Neural cell (in vitro differentiated cells): Measurements from ENCODE around the gene SMAD2. TPM values are rescaled to one million over a fixed set of nuclear protein-coding genes. Genes with fewer than 3 reads are reported as not detected.

Experiments used
- H2AFZ ChIP-seq: fragments of 200-600, 300-800 bp; sonication (generic), shearing (Covaris generic); 2 replicates; pipeline ENCODE4 v1.6.0; 2014; ENCODE audit warnings: low read depth, mild to moderate bottlenecking, antibody characterized with exemption, low read length, moderate library complexity
- H3F3A ChIP-seq: fragments of 200-600 bp; shearing (Covaris generic); 2 replicates; pipeline ENCODE4 v1.6.1; 2016; ENCODE audit warnings: mild to moderate bottlenecking, moderate library complexity, mixed read lengths, antibody characterized with exemption, low read length; ENCODE audit not compliant: insufficient read depth, poor library complexity, severe bottlenecking
- H3K27ac ChIP-seq: fragments of 200-600, 300-800 bp; sonication (generic), shearing (Covaris generic); 2 replicates; pipeline ENCODE4 v1.5.1; 2014; ENCODE audit warnings: mild to moderate bottlenecking, low read length, moderate library complexity
- H3K27me3 ChIP-seq: fragments of 300-800, 200-600 bp; sonication (generic), shearing (Covaris generic); 2 replicates; pipeline ENCODE4 v1.6.0; 2014; ENCODE audit warnings: mild to moderate bottlenecking, low read depth, low read length, moderate library complexity; ENCODE audit not compliant: insufficient read depth
- H3K36me3 ChIP-seq: fragments of 300-800, 200-600 bp; sonication (generic), shearing (Covaris generic); 2 replicates; pipeline ENCODE4 v1.5.1; 2014; ENCODE audit warnings: mild to moderate bottlenecking, antibody characterized with exemption, low read length, moderate library complexity; ENCODE audit not compliant: insufficient read depth
- H3K4me2 ChIP-seq: fragments of 300-800, 200-600 bp; sonication (generic), shearing (Covaris generic); 2 replicates; pipeline ENCODE4 v1.6.0; 2014; ENCODE audit warnings: mild to moderate bottlenecking, low read length
- H3K4me3 ChIP-seq: fragments of 300-800, 200-600 bp; sonication (generic), shearing (Covaris generic); 2 replicates; pipeline ENCODE4 v1.5.1; 2014; ENCODE audit warnings: mild to moderate bottlenecking, low read length, moderate library complexity
- H3K79me2 ChIP-seq: fragments of 200-600 bp; shearing (Covaris generic); replicated peaks from 2 replicates; pipeline ENCODE4 v1.6.0; 2014; ENCODE audit warnings: mild to moderate bottlenecking, low read length, moderate library complexity; ENCODE audit not compliant: insufficient read depth
- H3K9ac ChIP-seq: fragments of 300-800, 200-600 bp; sonication (generic), shearing (Covaris generic); 2 replicates; pipeline ENCODE4 v1.6.1; 2016; ENCODE audit warnings: mild to moderate bottlenecking, low read length, mixed read lengths
- H3K9me2 ChIP-seq: fragments of 200-600 bp; shearing (Covaris generic); 2 replicates; pipeline ENCODE4 v1.6.1; 2016; ENCODE audit warnings: mild to moderate bottlenecking, low read length, mixed read lengths; ENCODE audit not compliant: insufficient read depth
- H3K9me3 ChIP-seq: fragments of 200-600, 300-800 bp; sonication (generic), shearing (Covaris generic); 2 replicates; pipeline ENCODE4 v1.6.1; 2016; ENCODE audit warnings: mild to moderate bottlenecking, mixed run types, low read length, moderate library complexity, mixed read lengths
- H4K20me1 ChIP-seq: fragments of 200-600 bp; shearing (Covaris generic); 2 replicates; pipeline ENCODE4 v1.6.1; 2016; ENCODE audit warnings: mild to moderate bottlenecking, mixed run types; ENCODE audit not compliant: insufficient read depth
- CTCF ChIP-seq: fragments of 450-650 bp; IDR thresholded peaks from 2 replicates; pipeline ENCODE4 v1.5.1; 2014; ENCODE audit warnings: antibody characterized with exemption, mild to moderate bottlenecking, moderate library complexity; ENCODE audit not compliant: poor library complexity, severe bottlenecking
- EP300 ChIP-seq: fragments of 450-650 bp; conservative IDR thresholded peaks from 2 replicates; pipeline ENCODE4 v1.6.1; 2014; ENCODE audit warnings: antibody characterized with exemption, mild to moderate bottlenecking, moderate library complexity; ENCODE audit not compliant: poor library complexity, severe bottlenecking
- EZH2 ChIP-seq: fragments of 200-600, 300-800 bp; shearing (Covaris generic), sonication (generic); IDR thresholded peaks from 2 replicates; pipeline ENCODE4 v1.6.1; 2014; ENCODE audit warnings: antibody characterized with exemption, low read length, borderline replicate concordance, mild to moderate bottlenecking; ENCODE audit not compliant: insufficient read depth, poor library complexity, severe bottlenecking
- MXI1 ChIP-seq: fragments of 450-650 bp; conservative IDR thresholded peaks from 2 replicates; pipeline ENCODE4 v1.6.1; 2014; ENCODE audit warnings: antibody characterized with exemption, mild to moderate bottlenecking; ENCODE audit not compliant: poor library complexity, severe bottlenecking
- POLR2AphosphoS5 ChIP-seq: IDR thresholded peaks from 2 replicates; pipeline ENCODE4 v1.6.1; 2012
- RAD21 ChIP-seq: fragments of 450-650 bp; conservative IDR thresholded peaks from 2 replicates; pipeline ENCODE4 v1.6.1; 2014; ENCODE audit warnings: antibody characterized with exemption, mild to moderate bottlenecking, moderate library complexity
- SMC3 ChIP-seq: fragments of 450-650 bp; conservative IDR thresholded peaks from 2 replicates; pipeline ENCODE4 v1.6.1; 2014; ENCODE audit warnings: antibody characterized with exemption, mild to moderate bottlenecking, moderate library complexity; ENCODE audit not compliant: poor library complexity
- TAF1 ChIP-seq: IDR thresholded peaks from 2 replicates; pipeline ENCODE4 v1.6.1; 2012; ENCODE audit warnings: low read depth
- polyA plus RNA-seq: library from polyadenylated mRNA; depleted of rRNA; stranded (reverse); fragments of >200 nt; gene quantifications from 2 replicates; pipeline ENCODE4 v1.2.3, GENCODE V29; 2014
- TF ChIP-seq, protein P1 (sequence below): IDR thresholded peaks from 2 replicates; pipeline ENCODE4 v1.6.1; 2012; ENCODE audit warnings: borderline replicate concordance

The SMAD2 gene
- polyA plus RNA-seq, 1 donor from 2014 or later: 64.7 TPM

- no peak overlapping the region for H3K4me3 ChIP-seq
Observed at GRCh38 chr18:47788621-47789020, 141.8 kb downstream of the SMAD2 start.

GRCh38 chr18:47781561-47781960 is 148.9 kb downstream of the SMAD2 start:
- H3K9me2 ChIP-seq: no peaks in the 10 kb centered on the region
- no peak overlapping the region for H2AFZ ChIP-seq
- H3K9me3 ChIP-seq: no peaks in the 10 kb centered on the region
- no peak overlapping the region for H3K27ac ChIP-seq
- no peak overlapping the region for H3K9ac ChIP-seq
- H3K79me2 ChIP-seq: no peaks in the 10 kb centered on the region
- no peak overlapping the region for H3K4me3 ChIP-seq
- TF ChIP-seq TAF1 (no peak), SMC3 (no peak), EZH2 (no peak), MXI1 (no peak), RAD21 (no peak), POLR2AphosphoS5 (no peak), EP300 (no peak), CTCF (no peak)
- TF ChIP-seq, protein P1, sequence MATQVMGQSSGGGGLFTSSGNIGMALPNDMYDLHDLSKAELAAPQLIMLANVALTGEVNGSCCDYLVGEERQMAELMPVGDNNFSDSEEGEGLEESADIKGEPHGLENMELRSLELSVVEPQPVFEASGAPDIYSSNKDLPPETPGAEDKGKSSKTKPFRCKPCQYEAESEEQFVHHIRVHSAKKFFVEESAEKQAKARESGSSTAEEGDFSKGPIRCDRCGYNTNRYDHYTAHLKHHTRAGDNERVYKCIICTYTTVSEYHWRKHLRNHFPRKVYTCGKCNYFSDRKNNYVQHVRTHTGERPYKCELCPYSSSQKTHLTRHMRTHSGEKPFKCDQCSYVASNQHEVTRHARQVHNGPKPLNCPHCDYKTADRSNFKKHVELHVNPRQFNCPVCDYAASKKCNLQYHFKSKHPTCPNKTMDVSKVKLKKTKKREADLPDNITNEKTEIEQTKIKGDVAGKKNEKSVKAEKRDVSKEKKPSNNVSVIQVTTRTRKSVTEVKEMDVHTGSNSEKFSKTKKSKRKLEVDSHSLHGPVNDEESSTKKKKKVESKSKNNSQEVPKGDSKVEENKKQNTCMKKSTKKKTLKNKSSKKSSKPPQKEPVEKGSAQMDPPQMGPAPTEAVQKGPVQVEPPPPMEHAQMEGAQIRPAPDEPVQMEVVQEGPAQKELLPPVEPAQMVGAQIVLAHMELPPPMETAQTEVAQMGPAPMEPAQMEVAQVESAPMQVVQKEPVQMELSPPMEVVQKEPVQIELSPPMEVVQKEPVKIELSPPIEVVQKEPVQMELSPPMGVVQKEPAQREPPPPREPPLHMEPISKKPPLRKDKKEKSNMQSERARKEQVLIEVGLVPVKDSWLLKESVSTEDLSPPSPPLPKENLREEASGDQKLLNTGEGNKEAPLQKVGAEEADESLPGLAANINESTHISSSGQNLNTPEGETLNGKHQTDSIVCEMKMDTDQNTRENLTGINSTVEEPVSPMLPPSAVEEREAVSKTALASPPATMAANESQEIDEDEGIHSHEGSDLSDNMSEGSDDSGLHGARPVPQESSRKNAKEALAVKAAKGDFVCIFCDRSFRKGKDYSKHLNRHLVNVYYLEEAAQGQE: no peak
- no peaks in the 10 kb centered on the region for H3K27me3 ChIP-seq
- H3K36me3 ChIP-seq: no peaks in the 10 kb centered on the region
- H3K4me2 ChIP-seq: no peak overlapping the region
- no peaks in the 10 kb centered on the region for H3F3A ChIP-seq
- no peaks in the 10 kb centered on the region for H4K20me1 ChIP-seq

More at GRCh38 chr18:47788621-47789020, 141.8 kb downstream of the SMAD2 start:
- no peaks in the 10 kb centered on the region for H3K36me3 ChIP-seq
- no peaks in the 10 kb centered on the region for H3K27me3 ChIP-seq
- H3K27ac ChIP-seq: no peak overlapping the region
- no peak overlapping the region for H2AFZ ChIP-seq
- TF ChIP-seq, protein P1: no peak
- TF ChIP-seq EP300: no peak
- no peak for TF ChIP-seq RAD21
- no peak for TF ChIP-seq EZH2
- no peak for TF ChIP-seq MXI1
- TF ChIP-seq POLR2AphosphoS5: no peak
- no peak for TF ChIP-seq CTCF
- TF ChIP-seq TAF1: no peak
- no peaks in the 10 kb centered on the region for H4K20me1 ChIP-seq
- no peaks in the 10 kb centered on the region for H3F3A ChIP-seq
- H3K9ac ChIP-seq: no peak overlapping the region
- no peak overlapping the region for H3K4me2 ChIP-seq
- no peaks in the 10 kb centered on the region for H3K79me2 ChIP-seq
- no peaks in the 10 kb centered on the region for H3K9me2 ChIP-seq
- no peaks in the 10 kb centered on the region for H3K9me3 ChIP-seq
